A549 (cell line): Measurements from ENCODE around the gene SGSH. TPM values are rescaled to one million over a fixed set of nuclear protein-coding genes. Genes with fewer than 3 reads are reported as not detected.
"Not testable (repeated sequence)": the region's sequence is repeated elsewhere in the genome, so short reads cannot be mapped to it uniquely, and the experiment has no call there.

ENCODE experiments used
- ATAC-seq, 2 experiments: fragments of 200-7000 bp in 1 of 2; fragments of >200 bp in 1 of 2; cut with Nextera tagmentation in 1 of 2; cut with Tn5 transposase in 1 of 2; 3 replicates each; pipeline versions ENCODE4 v1.8.0 to v1.9.1; 2018 to 2020; ENCODE audit warnings: mild to moderate bottlenecking in 1 of 2, moderate library complexity in 1 of 2
- CTCF ChIA-PET: fragments of 300-600 bp; sonication (Branson Sonifier 250); formaldehyde crosslinking; extraction: SDS; loops from one replicate; lab custom pipeline; 2021; ENCODE audit warnings: antibody characterized with exemption, inconsistent platforms; lab: Yijun Ruan, JAX
- POLR2A ChIA-PET: fragments of 350-600 bp; formaldehyde crosslinking; extraction: SDS; loops from one replicate; lab custom pipeline; 2021; ENCODE audit warnings: antibody characterized with exemption, inconsistent platforms; lab: Yijun Ruan, JAX
- DNase-seq, 2 experiments: peaks; one replicate each; pipeline versions ENCODE4 v3.0.0 to v3.0.0-alpha.2; 2011 to 2016; ENCODE audit warnings: low read depth in 1 of 2, low spot score in 1 of 2
- FAIRE-seq: peaks from 2 replicates; lab custom pipeline; 2011; peaks lifted over from hg19 to GRCh38; lab: Jason Lieb, UNC
- H3K27ac ChIP-seq, 2 experiments: fragments of >200 bp; sonication (Bioruptor Twin); formaldehyde crosslinking; 3 replicates each; pipeline ENCODE4 v1.5.1; 2016 to 2017
- H3K4me1 ChIP-seq: fragments of >200 bp; sonication (Bioruptor Twin); formaldehyde crosslinking; 3 replicates; pipeline ENCODE4 v1.6.1; 2016
- H3K4me2 ChIP-seq: fragments of >200 bp; sonication (Bioruptor Twin); formaldehyde crosslinking; 3 replicates; pipeline ENCODE4 v1.6.1; 2016
- H3K4me3 ChIP-seq: fragments of >200 bp; sonication (Bioruptor Twin); formaldehyde crosslinking; 3 replicates; pipeline ENCODE4 v1.5.1; 2016
- H3K9me3 ChIP-seq: fragments of >200 bp; sonication (Bioruptor Twin); formaldehyde crosslinking; 3 replicates; pipeline ENCODE4 v1.6.1; 2016
- CBX2 ChIP-seq: fragments of 200-600 bp; sonication (generic); IDR thresholded peaks from 2 replicates; pipeline ENCODE4 v1.6.1; 2016; ENCODE audit warnings: low read depth, mild to moderate bottlenecking, borderline replicate concordance
- CEBPB ChIP-seq, 2 experiments: fragments of >200 bp in 1 of 2; sonication (Bioruptor Twin) in 1 of 2; formaldehyde crosslinking in 1 of 2; IDR thresholded peaks; 2 replicates each; pipeline ENCODE4 v1.6.1; 2012 to 2016
- CHD4 ChIP-seq: fragments of 200-600 bp; sonication (generic); IDR thresholded peaks from 2 replicates; pipeline ENCODE4 v1.6.1; 2016; ENCODE audit warnings: antibody characterized with exemption, mild to moderate bottlenecking, borderline replicate concordance
- E2F6 ChIP-seq: IDR thresholded peaks from 2 replicates; pipeline ENCODE4 v1.6.1; 2012; ENCODE audit warnings: low read depth, borderline replicate concordance
- EHF ChIP-seq: fragments of 250-450 bp; sonication (Bioruptor Pico); IDR thresholded peaks from 2 replicates; pipeline ENCODE4 v1.5.0; 2020; ENCODE audit warnings: mild to moderate bottlenecking
- GATA3 ChIP-seq: IDR thresholded peaks from 2 replicates; pipeline ENCODE4 v1.6.1; 2012; ENCODE audit warnings: borderline replicate concordance
- HOXB13 ChIP-seq: fragments of 250-450 bp; sonication (Bioruptor Pico); IDR thresholded peaks from 2 replicates; pipeline ENCODE4 v1.5.0; 2020; ENCODE audit warnings: low read depth, mild to moderate bottlenecking, moderate library complexity
- KDM5A ChIP-seq: fragments of 200-600 bp; sonication (generic); IDR thresholded peaks from 2 replicates; pipeline ENCODE4 v1.6.1; 2016; ENCODE audit warnings: antibody characterized with exemption, mild to moderate bottlenecking
- MYC ChIP-seq: IDR thresholded peaks from 2 replicates; pipeline ENCODE4 v1.6.1; 2012; ENCODE audit warnings: mild to moderate bottlenecking, inconsistent platforms, low read length, improper control_type of control experiment, borderline replicate concordance
- NFE2L2 ChIP-seq: fragments of 150-350 bp; conservative IDR thresholded peaks from 2 replicates; pipeline ENCODE4 v1.6.1; 2014; ENCODE audit warnings: low read length
- PBX3 ChIP-seq: IDR thresholded peaks from 2 replicates; pipeline ENCODE4 v1.6.1; 2012
- RAD21 ChIP-seq, 2 experiments: fragments of >200 bp in 1 of 2; sonication (Bioruptor Twin) in 1 of 2; formaldehyde crosslinking in 1 of 2; IDR thresholded peaks in 1 of 2; conservative IDR thresholded peaks in 1 of 2; 2 replicates in 1 of 2; 3 replicates in 1 of 2; pipeline ENCODE4 v1.6.1; 2012 to 2018; ENCODE audit warnings: inconsistent platforms in 1 of 2
- SMC3 ChIP-seq: fragments of >200 bp; sonication (Bioruptor Twin); formaldehyde crosslinking; IDR thresholded peaks from 3 replicates; pipeline ENCODE4 v1.6.1; 2018; ENCODE audit warnings: inconsistent platforms
- WGBS: methylation state at CpG from one replicate; pipeline ENCODE4 v1.1.6; 2017; ENCODE audit errors: missing lambda C conversion rate; 5-methylcytosine and 5-hydroxymethylcytosine counted together
- polyA plus RNA-seq, 4 experiments: library from polyadenylated mRNA; depleted of rRNA in 3 of 4; stranded (reverse); fragments of >200 nt; fragmentation: RNase III in 1 of 4; extraction: RNeasy Plus Mini Kit Qiagen cat#74134 plus additional on column Dnase treatment in 1 of 4; gene quantifications; 2 replicates in 3 of 4; 3 replicates in 1 of 4; pipeline ENCODE4 v1.2.3, GENCODE V29; 2011 to 2017

SGSH gene
- polyA plus RNA-seq, 2 of the 4 experiments (the other 2 are of a cell fraction) = 14.5 to 24.7 TPM

GRCh38 chr17:80245566-80246265 is 25.6 kb upstream of the SGSH start:
- TF ChIP-seq NFE2L2 = no peak
- TF ChIP-seq E2F6 = no peak
- TF ChIP-seq MYC = no peak
- no peak for TF ChIP-seq PBX3
- TF ChIP-seq HOXB13 (CRISPR knock-in tag) = no peak
- TF ChIP-seq RAD21 (conservative IDR thresholded peaks at IDR 0.05 in 1 of 2, IDR thresholded peaks at IDR 0.05 in 1 of 2) = no peak
- no peak for TF ChIP-seq CEBPB (IDR thresholded peaks at IDR 0.05)
- TF ChIP-seq KDM5A = no peak
- TF ChIP-seq CBX2 = no peak
- ATAC-seq (no peak), DNase-seq (no peak), FAIRE-seq (no peak)
- Histone ChIP-seq H3K4me3 (no peak overlapping the region), H3K4me1 (0 out of 3 replicates have a peak, but pooled peaks cover 4% of the 10 kb centered on the region), H3K9me3 (no peaks in the 10 kb centered on the region), H3K27ac (no peak overlapping the region), H3K4me2 (no peak overlapping the region)
- WGBS = 91% methylated on average over 22 of the region's 27 CpGs
- ChIA-PET CTCF (interaction anchor here (0.8 to 1.4 kb wide), 3 partner anchors 41 to 144 kb away, joined by 3 to 4 read pairs (median 3); partner anchors contain the start of gene GAA), POLR2A (no interaction called here)

DNA sequence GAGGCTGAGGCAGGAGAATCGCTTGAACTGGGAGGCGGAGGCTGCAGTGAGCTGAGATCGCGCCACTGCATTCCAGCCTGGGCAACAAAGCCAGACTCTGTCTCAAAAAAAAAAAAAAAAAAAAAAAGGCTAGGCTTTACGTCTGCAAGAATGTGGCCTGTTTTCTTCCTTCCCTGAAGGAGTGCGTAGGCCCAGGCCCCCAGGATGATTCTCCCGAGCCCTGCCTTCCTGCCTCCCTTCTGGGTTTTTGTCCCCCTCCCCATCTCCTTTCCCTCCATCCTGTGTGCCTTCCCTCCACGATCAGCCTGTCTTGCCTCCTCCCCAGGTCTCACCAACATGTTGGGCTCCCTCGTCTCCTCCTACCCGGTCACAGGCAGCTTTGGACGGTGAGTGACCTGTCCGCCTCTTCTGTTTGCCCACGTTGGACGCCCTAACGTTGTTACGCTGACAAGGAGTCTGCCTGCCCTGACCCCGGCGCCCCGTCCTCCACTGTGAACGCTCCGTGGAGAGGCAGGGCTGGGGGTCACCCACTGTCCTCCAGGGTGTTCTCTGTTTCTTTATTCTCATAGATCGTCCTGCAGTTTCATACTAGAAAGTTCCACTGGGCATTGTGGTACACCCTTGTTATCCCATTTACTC is 24.9 kb upstream of the SGSH start:
- ATAC-seq = no peak
- H3K9me3 ChIP-seq = no peaks in the 10 kb centered on the region
- 0 out of 3 replicates have a peak, but pooled peaks cover 4% of the 10 kb centered on the region for H3K4me1 ChIP-seq
- no peak overlapping the region for H3K27ac ChIP-seq
- POLR2A ChIA-PET = interaction anchor here (0.6 kb wide), 1 partner anchor 143 kb away, joined by 3 read pairs; no protein-coding TSS in a partner anchor
- no peak for DNase-seq
- no peak for TF ChIP-seq CHD4
- TF ChIP-seq GATA3 = no peak
- TF ChIP-seq SMC3 = no peak
- no peak for TF ChIP-seq NFE2L2
- TF ChIP-seq EHF (CRISPR knock-in tag) = no peak
- no peak for TF ChIP-seq KDM5A
- no peak overlapping the region for H3K4me2 ChIP-seq
- no peak overlapping the region for H3K4me3 ChIP-seq
- no peak for FAIRE-seq
- WGBS = 93% methylated on average over 22 of the region's 22 CpGs
- CTCF ChIA-PET = interaction anchor here (0.6 to 1.6 kb wide), 8 partner anchors 41 to 237 kb away, joined by 3 to 8 read pairs (median 4); partner anchors contain the start of gene GAA

DNA sequence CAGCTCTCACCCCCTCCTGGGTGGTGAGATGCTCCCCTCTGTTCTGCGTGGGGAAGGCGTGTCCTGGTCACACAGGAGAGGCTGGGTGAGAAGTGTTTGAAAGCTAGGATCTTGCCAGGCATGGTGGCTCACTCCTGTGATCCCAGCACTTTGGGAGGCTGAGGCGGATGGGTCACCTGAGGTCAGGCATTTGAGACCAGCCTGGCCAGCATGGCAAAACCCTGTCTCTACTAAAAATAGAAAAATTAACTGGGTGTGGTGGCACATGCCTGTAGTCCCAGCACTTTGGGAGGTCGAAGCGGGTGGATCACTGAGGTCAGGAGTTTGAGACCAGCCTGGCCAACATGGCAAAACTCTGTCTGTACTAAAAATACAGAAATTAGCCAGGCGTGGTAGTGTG is 24.3 kb upstream of the SGSH start:
- DNase-seq, ATAC-seq, H3K27ac ChIP-seq: not testable (repeated sequence)

More for the DNA sequence above, 24.3 kb upstream of the SGSH start:
- ChIA-PET POLR2A (interaction anchor here (0.6 kb wide), 1 partner anchor 143 kb away, joined by 3 read pairs; no protein-coding TSS in a partner anchor), CTCF (interaction anchor here (0.6 to 1.6 kb wide), 7 partner anchors 8 to 236 kb away, joined by 3 to 8 read pairs (median 4); partner anchors contain the start of gene GAA)
- H3K4me2 ChIP-seq, FAIRE-seq, H3K9me3 ChIP-seq, H3K4me1 ChIP-seq, H3K4me3 ChIP-seq: not testable (repeated sequence)
- WGBS = 96% methylated on average over 6 of the region's 6 CpGs
